ENCODE measurements around the gene MYO7B.

Gene MYO7B

DNA sequence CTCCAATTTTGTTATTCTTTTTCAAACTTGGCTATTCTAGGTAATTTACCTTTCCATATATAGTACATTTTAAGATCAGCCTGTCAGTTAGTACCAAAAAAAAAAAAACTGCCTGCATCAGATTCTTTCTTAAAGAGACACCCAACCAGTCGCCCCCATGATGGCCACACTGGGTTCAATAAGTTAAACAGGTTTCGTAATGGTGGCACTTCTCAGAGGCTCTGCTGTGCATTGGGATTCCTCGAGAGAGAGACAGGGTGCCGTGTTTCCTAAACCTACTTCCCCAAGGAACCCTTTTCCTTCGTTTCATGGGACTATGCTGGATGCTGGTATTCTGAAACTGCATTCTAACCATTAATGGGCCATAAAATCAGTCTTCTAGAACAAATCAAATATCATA lies 37.4 kb downstream of the MYO7B start:
- DNase-seq (ENCODE audit: low read depth in 2 of 2, low spot score in 1 of 2), result no peak

DNA sequence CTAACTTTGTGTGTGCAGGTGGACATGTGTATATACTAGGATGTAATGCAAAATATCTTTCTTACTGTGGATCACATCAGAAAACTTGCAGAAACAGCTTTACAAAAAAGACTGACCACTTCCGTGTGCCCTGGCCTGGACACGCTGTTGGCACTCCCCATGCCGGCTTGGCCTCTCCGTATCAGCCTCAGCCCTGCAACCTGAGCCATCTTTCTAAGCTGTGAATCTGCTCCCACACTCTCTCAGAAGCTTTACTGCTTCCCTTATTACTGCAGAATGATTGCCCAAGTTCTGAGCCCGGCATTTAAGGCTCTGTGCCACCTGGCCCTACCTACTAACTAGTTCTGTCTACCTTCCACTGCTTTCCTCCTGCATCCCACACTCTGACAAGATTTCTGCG lies 37.8 kb downstream of the MYO7B start:
- no peak for DNase-seq (ENCODE audit: low read depth in 2 of 2, low spot score in 1 of 2)

DNA sequence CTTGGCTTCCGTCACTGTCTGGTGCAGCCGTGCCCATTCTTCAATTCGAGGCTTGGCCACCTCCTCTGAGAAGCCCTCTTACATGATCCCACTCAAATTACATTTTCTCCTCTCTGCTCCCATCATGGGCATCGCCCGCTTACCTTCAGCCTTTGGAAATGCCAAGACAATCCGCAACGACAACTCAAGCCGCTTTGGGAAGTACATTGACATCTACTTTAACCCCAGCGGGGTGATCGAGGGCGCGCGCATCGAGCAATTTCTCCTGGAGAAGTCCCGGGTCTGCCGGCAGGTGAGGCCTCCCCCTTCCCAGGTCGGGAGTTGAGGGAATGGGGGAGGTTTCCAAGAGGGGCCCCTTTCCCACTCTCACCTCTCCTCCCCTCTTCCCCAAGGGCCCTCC lies 38.3 kb downstream of the MYO7B start:
- DNase-seq (ENCODE audit: low read depth in 2 of 2, low spot score in 1 of 2), result no peak

- no peak for DNase-seq (ENCODE audit: low read depth in 2 of 2, low spot score in 1 of 2)
Observed at GRCh38 chr2:127574656-127575055, 39.2 kb downstream of the MYO7B start.

DNA sequence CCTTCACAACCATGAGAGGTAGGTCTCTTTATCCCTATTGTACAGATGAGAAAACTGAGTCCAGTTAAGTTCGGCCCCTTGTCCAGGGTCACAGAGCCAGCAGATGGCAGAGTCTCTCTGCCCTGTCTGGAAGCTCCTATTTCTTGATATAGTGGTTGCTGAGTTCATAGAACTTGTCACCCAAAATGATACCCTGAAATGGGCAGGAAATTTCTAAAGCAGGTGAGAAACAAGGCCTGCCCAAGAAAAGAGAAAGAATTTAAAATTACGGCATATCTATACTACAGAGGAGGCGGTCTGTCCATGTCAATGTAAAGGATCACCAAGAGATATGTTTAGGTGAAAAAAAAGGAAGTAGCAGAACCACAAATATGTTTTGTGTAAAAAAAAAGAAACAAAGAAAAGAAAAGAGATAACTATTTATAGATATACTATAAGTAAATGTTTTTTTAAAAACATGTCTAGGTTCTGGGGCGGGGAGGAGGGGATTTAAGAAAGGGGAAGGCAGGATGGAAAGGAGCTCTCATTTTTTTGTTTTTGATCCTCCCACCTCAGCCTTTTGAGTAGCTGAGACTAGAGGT lies 39.8 kb downstream of the MYO7B start:
- DNase-seq (ENCODE audit: low read depth in 2 of 2, low spot score in 1 of 2), result no peak

- DNase-seq (ENCODE audit: low read depth in 2 of 2, low spot score in 1 of 2), result no peak
Observed at GRCh38 chr2:127575941-127576432, 40.5 kb downstream of the MYO7B start.

GRCh38 chr2:127576433-127577207 lies 41.1 kb downstream of the MYO7B start:
- DNase-seq (ENCODE audit: low read depth in 2 of 2, low spot score in 1 of 2), result no peak

DNA sequence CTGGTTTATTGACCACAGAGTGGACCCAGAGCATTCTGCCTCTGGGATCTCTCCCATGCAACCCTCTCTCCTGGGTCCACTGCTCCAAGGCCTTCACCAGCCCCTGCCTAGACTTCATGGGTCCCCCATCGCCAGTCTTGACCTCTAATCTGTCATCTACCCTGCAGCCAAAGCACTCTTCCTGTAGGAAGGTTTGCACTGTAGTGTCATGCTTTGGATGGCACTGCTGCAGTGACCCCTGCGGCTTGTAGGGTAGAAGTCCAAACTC lies 41.7 kb downstream of the MYO7B start:
- DNase-seq (ENCODE audit: low read depth in 2 of 2, low spot score in 1 of 2), result no peak

GRCh38 chr2:127577503-127577902 lies 42.0 kb downstream of the MYO7B start:
- DNase-seq (ENCODE audit: low read depth in 2 of 2, low spot score in 1 of 2), result no peak

- DNase-seq (ENCODE audit: low read depth in 2 of 2, low spot score in 1 of 2), result no peak
Observed at GRCh38 chr2:127577973-127578372, 42.5 kb downstream of the MYO7B start.

- no peak for DNase-seq (ENCODE audit: low read depth in 2 of 2, low spot score in 1 of 2)
Observed at GRCh38 chr2:127578411-127578810, 42.9 kb downstream of the MYO7B start.

DNA sequence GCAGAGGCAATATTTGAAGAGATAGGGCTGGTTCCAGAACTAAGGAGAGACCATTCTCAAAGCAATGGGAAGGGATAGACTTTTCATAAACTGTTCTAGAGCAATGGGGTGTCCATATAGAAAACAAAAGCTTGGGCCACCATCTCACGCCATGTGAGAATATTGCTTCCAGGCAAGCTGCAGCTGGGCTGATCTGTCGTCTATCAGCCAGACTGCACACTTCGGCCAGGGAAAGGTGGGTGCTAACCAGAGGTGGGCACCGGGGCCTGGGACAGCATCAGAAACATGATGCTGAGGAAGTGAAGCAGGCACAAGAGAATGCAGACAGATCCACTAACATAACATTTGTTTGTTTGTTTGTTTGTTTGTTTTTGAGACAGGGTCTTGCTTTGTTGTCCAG lies 43.7 kb downstream of the MYO7B start:
- no peak for DNase-seq (ENCODE audit: low read depth in 2 of 2, low spot score in 1 of 2)

GRCh38 chr2:127580167-127581049 lies 44.9 kb downstream of the MYO7B start:
- no peak for DNase-seq (ENCODE audit: low read depth in 2 of 2, low spot score in 1 of 2)

DNA sequence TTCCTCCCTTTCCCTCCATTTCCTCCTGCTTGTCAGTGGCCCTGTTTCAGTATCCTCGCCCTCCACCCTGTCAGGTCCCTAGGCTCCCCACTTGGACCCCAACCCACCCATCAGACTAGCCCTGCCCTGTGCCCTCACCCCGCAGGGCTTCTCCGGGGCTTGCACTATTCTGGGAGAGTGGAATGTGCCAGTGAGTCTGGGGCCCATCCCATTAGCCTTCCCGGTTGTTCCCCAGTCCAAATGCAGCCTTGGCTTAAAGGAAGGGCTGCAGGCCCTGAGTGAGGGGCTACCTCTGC lies 45.5 kb downstream of the MYO7B start:
- DNase-seq (ENCODE audit: low read depth in 2 of 2, low spot score in 1 of 2), result no peak

GRCh38 chr2:127581516-127582490 lies 46.3 kb downstream of the MYO7B start:
- no peak for DNase-seq (ENCODE audit: low read depth in 2 of 2, low spot score in 1 of 2)

- DNase-seq (ENCODE audit: low read depth in 2 of 2, low spot score in 1 of 2), result no peak
Observed at GRCh38 chr2:127582863-127583861, 47.7 kb downstream of the MYO7B start.

DNA sequence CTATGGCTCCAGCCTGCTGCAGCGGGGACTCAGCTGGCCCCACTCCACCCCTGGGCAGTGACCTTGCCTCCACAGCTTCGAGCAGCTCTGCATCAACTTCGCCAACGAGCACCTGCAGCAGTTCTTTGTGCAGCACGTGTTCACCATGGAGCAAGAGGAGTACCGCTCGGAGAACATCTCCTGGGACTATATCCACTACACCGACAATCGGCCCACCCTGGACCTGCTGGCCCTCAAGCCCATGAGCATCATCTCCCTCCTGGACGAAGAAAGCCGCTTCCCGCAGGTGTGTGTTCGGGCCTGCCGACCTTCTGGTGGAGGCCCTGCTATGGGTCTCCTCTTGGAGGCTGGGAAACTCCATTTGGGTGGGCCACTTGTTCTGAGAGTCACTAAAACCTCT lies 48.6 kb downstream of the MYO7B start:
- no peak for DNase-seq (ENCODE audit: low read depth in 2 of 2, low spot score in 1 of 2)

- no peak for DNase-seq (ENCODE audit: low read depth in 2 of 2, low spot score in 1 of 2)
Observed at GRCh38 chr2:127584516-127585033, 49.1 kb downstream of the MYO7B start.

DNA sequence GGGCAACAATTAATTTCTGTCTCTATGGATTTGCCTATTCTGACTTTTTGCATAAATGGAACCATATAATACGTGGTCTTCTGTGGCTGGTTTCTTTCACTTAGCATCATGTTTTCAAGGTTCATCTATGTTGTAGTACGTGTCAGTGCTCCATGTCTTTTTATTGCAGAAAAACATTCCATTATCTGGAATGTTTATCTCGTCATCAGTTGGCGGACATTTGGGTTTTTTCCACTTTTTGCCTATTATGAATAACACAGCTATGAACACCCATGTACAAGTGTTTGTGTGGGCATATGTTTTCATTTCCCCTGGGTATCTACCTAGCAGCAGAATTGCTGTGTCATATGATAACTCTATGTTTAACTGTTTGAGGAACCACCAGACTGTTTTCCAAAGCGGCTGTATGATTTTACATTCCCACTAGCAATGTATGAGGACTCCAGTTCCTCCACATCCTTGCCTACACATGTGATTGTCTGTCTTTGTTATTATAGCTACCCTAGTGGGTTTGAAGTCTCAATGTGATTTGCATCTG lies 49.9 kb downstream of the MYO7B start:
- no peak for DNase-seq (ENCODE audit: low read depth in 2 of 2, low spot score in 1 of 2)

Measured in stimulated activated CD8-positive, alpha-beta memory T cell treated with anti-CD3 and anti-CD28 coated beads, Interleukin-4, amount 100 ng/mL, for 4 hours (primary cell).